HG02840 (cell line): ENCODE measurements around the gene GPR107.

Source experiments
- ATAC-seq: cut with Tn5 transposase; IDR thresholded peaks from one replicate; pipeline ENCODE4 v1.9.1; 2021; ENCODE audit warnings: mild to moderate bottlenecking, moderate library complexity, moderate number of reproducible peaks; ENCODE audit not compliant: unreplicated experiment, low FRiP score

Gene GPR107

GRCh38 chr9:130155647-130156046 lies 101.9 kb downstream of the GPR107 start:
- ATAC-seq = no peak

- no peak for ATAC-seq
Observed at GRCh38 chr9:130156672-130157071, 103.0 kb downstream of the GPR107 start.

GRCh38 chr9:130157079-130157478 lies 103.4 kb downstream of the GPR107 start:
- ATAC-seq = no peak

- no peak for ATAC-seq
Observed at GRCh38 chr9:130158001-130158400, 104.3 kb downstream of the GPR107 start.

- ATAC-seq = no peak
Observed at GRCh38 chr9:130159057-130159456, 105.4 kb downstream of the GPR107 start.

GRCh38 chr9:130159915-130160670 lies 106.4 kb downstream of the GPR107 start:
- no peak for ATAC-seq

GRCh38 chr9:130160862-130161470 lies 107.3 kb downstream of the GPR107 start:
- ATAC-seq = no peak

- ATAC-seq = no peak
Observed at GRCh38 chr9:130165579-130165978, 111.9 kb downstream of the GPR107 start.

GRCh38 chr9:130166399-130166798 lies 112.7 kb downstream of the GPR107 start:
- no peak for ATAC-seq

GRCh38 chr9:130167927-130168326 lies 114.2 kb downstream of the GPR107 start:
- no peak for ATAC-seq

GRCh38 chr9:130171226-130172148 lies 117.8 kb downstream of the GPR107 start:
- ATAC-seq = no peak

GRCh38 chr9:130172161-130172857 lies 118.6 kb downstream of the GPR107 start, which contains the start of gene NCS1:
TSS of gene NCS1 (plus strand) at chr9:130172404. CDS start at chr9:130172664, 260 bp downstream.
- no peak for ATAC-seq

- no peak for ATAC-seq
Observed at GRCh38 chr9:130172858-130173665, 119.4 kb downstream of the GPR107 start.

- ATAC-seq = no peak
Observed at GRCh38 chr9:130173666-130173983, 119.9 kb downstream of the GPR107 start.

GRCh38 chr9:130174025-130174424 lies 120.3 kb downstream of the GPR107 start:
- no peak for ATAC-seq

GRCh38 chr9:130174920-130175321 lies 121.2 kb downstream of the GPR107 start:
- no peak for ATAC-seq

GRCh38 chr9:130175355-130175754 lies 121.6 kb downstream of the GPR107 start:
- no peak for ATAC-seq

- no peak for ATAC-seq
Observed at GRCh38 chr9:130176760-130177159, 123.1 kb downstream of the GPR107 start.

- no peak for ATAC-seq
Observed at GRCh38 chr9:130177898-130178805, 124.4 kb downstream of the GPR107 start.
